Measurements from ENCODE around the gene NME1. TPM values are rescaled to one million over a fixed set of nuclear protein-coding genes. Genes with fewer than 3 reads are reported as not detected.

NME1 gene
- total and polyA plus RNA-seq, 10 of the 15 experiments (the other 5 are each of a cell fraction or from before 2014, with no cell fraction given) = 273 to 1,362 (median 455) TPM

DNA sequence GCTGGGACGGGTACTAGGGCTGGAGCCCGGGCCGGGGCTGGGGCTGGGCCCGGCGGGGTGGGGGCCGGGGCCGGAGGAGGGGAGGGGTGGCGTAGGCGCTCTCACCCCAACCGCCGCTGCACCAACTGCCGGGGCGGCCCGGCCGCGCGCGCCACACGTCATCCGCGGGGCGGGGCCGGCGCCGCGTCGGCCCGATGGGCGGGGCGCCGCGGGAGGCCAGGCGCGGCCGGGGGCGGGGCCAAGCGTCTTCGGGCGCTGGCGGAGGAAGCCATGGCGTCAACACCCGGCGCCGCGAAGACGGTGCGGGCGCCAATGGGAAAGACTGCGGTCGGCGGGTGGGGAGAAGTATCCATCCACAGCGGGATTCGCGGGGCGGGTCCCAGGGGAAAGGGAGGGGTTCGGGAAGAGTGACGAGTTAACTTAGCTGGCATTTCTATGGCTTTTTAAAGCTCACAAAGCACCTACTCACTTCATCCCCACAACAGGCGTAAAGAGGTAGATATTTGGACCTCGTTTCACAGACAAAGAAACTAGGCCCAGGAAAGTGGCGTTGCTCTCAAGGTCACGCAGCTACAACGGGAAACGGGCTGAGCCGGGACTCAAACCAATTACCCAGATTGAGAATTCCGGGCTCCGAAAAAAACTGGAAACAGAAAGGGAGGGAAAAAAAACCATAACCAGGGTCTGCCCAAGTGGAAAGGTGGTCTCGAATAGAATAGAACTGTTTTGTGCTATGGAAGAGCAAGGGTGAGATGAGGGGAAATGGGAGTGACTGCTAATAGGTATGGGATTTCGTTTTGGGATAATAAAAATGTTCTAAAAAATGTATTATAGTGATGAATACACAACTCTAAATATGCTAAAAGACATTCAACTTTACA is 32.4 kb upstream of the NME1 start, which contains the start of gene SPAG9 (continued):
- TF ChIP-seq, protein P1, sequence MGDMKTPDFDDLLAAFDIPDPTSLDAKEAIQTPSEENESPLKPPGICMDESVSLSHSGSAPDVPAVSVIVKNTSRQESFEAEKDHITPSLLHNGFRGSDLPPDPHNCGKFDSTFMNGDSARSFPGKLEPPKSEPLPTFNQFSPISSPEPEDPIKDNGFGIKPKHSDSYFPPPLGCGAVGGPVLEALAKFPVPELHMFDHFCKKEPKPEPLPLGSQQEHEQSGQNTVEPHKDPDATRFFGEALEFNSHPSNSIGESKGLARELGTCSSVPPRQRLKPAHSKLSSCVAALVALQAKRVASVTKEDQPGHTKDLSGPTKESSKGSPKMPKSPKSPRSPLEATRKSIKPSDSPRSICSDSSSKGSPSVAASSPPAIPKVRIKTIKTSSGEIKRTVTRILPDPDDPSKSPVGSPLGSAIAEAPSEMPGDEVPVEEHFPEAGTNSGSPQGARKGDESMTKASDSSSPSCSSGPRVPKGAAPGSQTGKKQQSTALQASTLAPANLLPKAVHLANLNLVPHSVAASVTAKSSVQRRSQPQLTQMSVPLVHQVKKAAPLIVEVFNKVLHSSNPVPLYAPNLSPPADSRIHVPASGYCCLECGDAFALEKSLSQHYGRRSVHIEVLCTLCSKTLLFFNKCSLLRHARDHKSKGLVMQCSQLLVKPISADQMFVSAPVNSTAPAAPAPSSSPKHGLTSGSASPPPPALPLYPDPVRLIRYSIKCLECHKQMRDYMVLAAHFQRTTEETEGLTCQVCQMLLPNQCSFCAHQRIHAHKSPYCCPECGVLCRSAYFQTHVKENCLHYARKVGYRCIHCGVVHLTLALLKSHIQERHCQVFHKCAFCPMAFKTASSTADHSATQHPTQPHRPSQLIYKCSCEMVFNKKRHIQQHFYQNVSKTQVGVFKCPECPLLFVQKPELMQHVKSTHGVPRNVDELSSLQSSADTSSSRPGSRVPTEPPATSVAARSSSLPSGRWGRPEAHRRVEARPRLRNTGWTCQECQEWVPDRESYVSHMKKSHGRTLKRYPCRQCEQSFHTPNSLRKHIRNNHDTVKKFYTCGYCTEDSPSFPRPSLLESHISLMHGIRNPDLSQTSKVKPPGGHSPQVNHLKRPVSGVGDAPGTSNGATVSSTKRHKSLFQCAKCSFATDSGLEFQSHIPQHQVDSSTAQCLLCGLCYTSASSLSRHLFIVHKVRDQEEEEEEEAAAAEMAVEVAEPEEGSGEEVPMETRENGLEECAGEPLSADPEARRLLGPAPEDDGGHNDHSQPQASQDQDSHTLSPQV (IDR thresholded peaks at IDR 0.05) = no peak
- TF ChIP-seq POU2F2 (IDR thresholded peaks at IDR 0.05; ENCODE audit: borderline replicate concordance, low read depth, low read length) (peak; percentile 58; the same call in 2 of the 3 replicates), FOXM1 (IDR thresholded peaks at IDR 0.05; ENCODE audit: low read depth, low read length) (no peak), SMARCA5 (IDR thresholded peaks at IDR 0.05) (no peak), YBX1 (IDR thresholded peaks at IDR 0.05) (no peak), NBN (IDR thresholded peaks at IDR 0.05) (peak; percentile 77), EZH2 (IDR thresholded peaks at IDR 0.05; ENCODE audit: borderline replicate concordance, control insufficient read depth, low read depth, low read length) (no peak), JUND (IDR thresholded peaks at IDR 0.05; ENCODE audit: low read depth, low read length) (no peak), RB1 (IDR thresholded peaks at IDR 0.05; ENCODE audit: borderline replicate concordance) (no peak; the same call in 1 of the 2 replicates), FOS (IDR thresholded peaks at IDR 0.05; ENCODE audit: borderline replicate concordance, extremely low read depth, insufficient read length) (no peak), STAT3 (IDR thresholded peaks at IDR 0.05; ENCODE audit: low read depth, low read length) (no peak)
- TF ChIP-seq, protein P2, sequence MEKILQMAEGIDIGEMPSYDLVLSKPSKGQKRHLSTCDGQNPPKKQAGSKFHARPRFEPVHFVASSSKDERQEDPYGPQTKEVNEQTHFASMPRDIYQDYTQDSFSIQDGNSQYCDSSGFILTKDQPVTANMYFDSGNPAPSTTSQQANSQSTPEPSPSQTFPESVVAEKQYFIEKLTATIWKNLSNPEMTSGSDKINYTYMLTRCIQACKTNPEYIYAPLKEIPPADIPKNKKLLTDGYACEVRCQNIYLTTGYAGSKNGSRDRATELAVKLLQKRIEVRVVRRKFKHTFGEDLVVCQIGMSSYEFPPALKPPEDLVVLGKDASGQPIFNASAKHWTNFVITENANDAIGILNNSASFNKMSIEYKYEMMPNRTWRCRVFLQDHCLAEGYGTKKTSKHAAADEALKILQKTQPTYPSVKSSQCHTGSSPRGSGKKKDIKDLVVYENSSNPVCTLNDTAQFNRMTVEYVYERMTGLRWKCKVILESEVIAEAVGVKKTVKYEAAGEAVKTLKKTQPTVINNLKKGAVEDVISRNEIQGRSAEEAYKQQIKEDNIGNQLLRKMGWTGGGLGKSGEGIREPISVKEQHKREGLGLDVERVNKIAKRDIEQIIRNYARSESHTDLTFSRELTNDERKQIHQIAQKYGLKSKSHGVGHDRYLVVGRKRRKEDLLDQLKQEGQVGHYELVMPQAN (conservative IDR thresholded peaks at IDR 0.05) = peak; percentile 14
- TF ChIP-seq, protein P3, sequence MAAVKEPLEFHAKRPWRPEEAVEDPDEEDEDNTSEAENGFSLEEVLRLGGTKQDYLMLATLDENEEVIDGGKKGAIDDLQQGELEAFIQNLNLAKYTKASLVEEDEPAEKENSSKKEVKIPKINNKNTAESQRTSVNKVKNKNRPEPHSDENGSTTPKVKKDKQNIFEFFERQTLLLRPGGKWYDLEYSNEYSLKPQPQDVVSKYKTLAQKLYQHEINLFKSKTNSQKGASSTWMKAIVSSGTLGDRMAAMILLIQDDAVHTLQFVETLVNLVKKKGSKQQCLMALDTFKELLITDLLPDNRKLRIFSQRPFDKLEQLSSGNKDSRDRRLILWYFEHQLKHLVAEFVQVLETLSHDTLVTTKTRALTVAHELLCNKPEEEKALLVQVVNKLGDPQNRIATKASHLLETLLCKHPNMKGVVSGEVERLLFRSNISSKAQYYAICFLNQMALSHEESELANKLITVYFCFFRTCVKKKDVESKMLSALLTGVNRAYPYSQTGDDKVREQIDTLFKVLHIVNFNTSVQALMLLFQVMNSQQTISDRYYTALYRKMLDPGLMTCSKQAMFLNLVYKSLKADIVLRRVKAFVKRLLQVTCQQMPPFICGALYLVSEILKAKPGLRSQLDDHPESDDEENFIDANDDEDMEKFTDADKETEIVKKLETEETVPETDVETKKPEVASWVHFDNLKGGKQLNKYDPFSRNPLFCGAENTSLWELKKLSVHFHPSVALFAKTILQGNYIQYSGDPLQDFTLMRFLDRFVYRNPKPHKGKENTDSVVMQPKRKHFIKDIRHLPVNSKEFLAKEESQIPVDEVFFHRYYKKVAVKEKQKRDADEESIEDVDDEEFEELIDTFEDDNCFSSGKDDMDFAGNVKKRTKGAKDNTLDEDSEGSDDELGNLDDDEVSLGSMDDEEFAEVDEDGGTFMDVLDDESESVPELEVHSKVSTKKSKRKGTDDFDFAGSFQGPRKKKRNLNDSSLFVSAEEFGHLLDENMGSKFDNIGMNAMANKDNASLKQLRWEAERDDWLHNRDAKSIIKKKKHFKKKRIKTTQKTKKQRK (IDR thresholded peaks at IDR 0.05; ENCODE audit: low read depth, low read length) = no peak
- TF ChIP-seq, protein P4, sequence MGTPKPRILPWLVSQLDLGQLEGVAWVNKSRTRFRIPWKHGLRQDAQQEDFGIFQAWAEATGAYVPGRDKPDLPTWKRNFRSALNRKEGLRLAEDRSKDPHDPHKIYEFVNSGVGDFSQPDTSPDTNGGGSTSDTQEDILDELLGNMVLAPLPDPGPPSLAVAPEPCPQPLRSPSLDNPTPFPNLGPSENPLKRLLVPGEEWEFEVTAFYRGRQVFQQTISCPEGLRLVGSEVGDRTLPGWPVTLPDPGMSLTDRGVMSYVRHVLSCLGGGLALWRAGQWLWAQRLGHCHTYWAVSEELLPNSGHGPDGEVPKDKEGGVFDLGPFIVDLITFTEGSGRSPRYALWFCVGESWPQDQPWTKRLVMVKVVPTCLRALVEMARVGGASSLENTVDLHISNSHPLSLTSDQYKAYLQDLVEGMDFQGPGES (IDR thresholded peaks at IDR 0.05) = 0 out of 2 replicates have a peak, but pooled peaks have one; percentile 40
- TF ChIP-seq, protein P5, sequence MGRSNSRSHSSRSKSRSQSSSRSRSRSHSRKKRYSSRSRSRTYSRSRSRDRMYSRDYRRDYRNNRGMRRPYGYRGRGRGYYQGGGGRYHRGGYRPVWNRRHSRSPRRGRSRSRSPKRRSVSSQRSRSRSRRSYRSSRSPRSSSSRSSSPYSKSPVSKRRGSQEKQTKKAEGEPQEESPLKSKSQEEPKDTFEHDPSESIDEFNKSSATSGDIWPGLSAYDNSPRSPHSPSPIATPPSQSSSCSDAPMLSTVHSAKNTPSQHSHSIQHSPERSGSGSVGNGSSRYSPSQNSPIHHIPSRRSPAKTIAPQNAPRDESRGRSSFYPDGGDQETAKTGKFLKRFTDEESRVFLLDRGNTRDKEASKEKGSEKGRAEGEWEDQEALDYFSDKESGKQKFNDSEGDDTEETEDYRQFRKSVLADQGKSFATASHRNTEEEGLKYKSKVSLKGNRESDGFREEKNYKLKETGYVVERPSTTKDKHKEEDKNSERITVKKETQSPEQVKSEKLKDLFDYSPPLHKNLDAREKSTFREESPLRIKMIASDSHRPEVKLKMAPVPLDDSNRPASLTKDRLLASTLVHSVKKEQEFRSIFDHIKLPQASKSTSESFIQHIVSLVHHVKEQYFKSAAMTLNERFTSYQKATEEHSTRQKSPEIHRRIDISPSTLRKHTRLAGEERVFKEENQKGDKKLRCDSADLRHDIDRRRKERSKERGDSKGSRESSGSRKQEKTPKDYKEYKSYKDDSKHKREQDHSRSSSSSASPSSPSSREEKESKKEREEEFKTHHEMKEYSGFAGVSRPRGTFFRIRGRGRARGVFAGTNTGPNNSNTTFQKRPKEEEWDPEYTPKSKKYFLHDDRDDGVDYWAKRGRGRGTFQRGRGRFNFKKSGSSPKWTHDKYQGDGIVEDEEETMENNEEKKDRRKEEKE (IDR thresholded peaks at IDR 0.05) = no peak

Data from GM12878 (cell line).